ENCODE data around the gene MPST.
"Not testable (repeated sequence)": the region's sequence is repeated elsewhere in the genome, so short reads cannot be mapped to it uniquely, and the experiment has no call there.

MPST gene

GRCh38 chr22:37070744-37071143 lies 51.2 kb downstream of the MPST start:
- Histone ChIP-seq H3K4me1 (no peaks in the 10 kb centered on the region), H3K36me3 (no peaks in the 10 kb centered on the region), H3K4me3 (no peak overlapping the region), H3K27me3 (peaks cover 25% of the 10 kb centered on the region), H4K20me1 (0 out of 2 replicates have a peak, but pooled peaks cover 5% of the 10 kb centered on the region), H3K27ac (no peak overlapping the region), H3K9me3 (0 out of 2 replicates have a peak, but pooled peaks cover 9% of the 10 kb centered on the region), H3K9ac (no peak overlapping the region), H3K4me2 (no peak overlapping the region)
- TF ChIP-seq Cebpa-rat (IDR thresholded peaks at IDR 0.05), result no peak

- not testable (repeated sequence) for H3K27ac ChIP-seq, H3K9ac ChIP-seq, H3K4me2 ChIP-seq, H4K20me1 ChIP-seq, H3K9me3 ChIP-seq, H3K4me3 ChIP-seq, H3K4me1 ChIP-seq, H3K36me3 ChIP-seq
- peaks cover 25% of the 10 kb centered on the region for H3K27me3 ChIP-seq
These were observed 52.5 kb downstream of the MPST start for GRCh38 chr22:37071850-37072592.

- Histone ChIP-seq H3K9me3 (0 out of 2 replicates have a peak, but pooled peaks cover 9% of the 10 kb centered on the region), H3K36me3 (no peaks in the 10 kb centered on the region), H3K9ac (no peak overlapping the region), H3K4me3 (no peak overlapping the region), H3K27ac (no peak overlapping the region), H4K20me1 (0 out of 2 replicates have a peak, but pooled peaks cover 2% of the 10 kb centered on the region), H3K27me3 (peaks cover 25% of the 10 kb centered on the region), H3K4me2 (no peak overlapping the region), H3K4me1 (no peaks in the 10 kb centered on the region)
- TF ChIP-seq Cebpa-rat (IDR thresholded peaks at IDR 0.05), result no peak
These were observed 53.1 kb downstream of the MPST start for GRCh38 chr22:37072673-37073072.

- Histone ChIP-seq H3K4me2 (no peak overlapping the region), H4K20me1 (no peaks in the 10 kb centered on the region), H3K4me3 (no peak overlapping the region), H3K9me3 (0 out of 2 replicates have a peak, but pooled peaks cover 9% of the 10 kb centered on the region), H3K27ac (no peak overlapping the region), H3K9ac (no peak overlapping the region), H3K4me1 (peaks cover 18% of the 10 kb centered on the region), H3K36me3 (no peaks in the 10 kb centered on the region), H3K27me3 (peaks cover 8% of the 10 kb centered on the region; the same call in 1 of the 2 replicates)
- no peak for TF ChIP-seq Cebpa-rat (IDR thresholded peaks at IDR 0.05)
These were observed 55.0 kb downstream of the MPST start for GRCh38 chr22:37074537-37074936.

GRCh38 chr22:37075046-37075445 lies 55.5 kb downstream of the MPST start:
- no peaks in the 10 kb centered on the region for H3K36me3 ChIP-seq
- H3K9me3 ChIP-seq, result 0 out of 2 replicates have a peak, but pooled peaks cover 9% of the 10 kb centered on the region
- no peak for TF ChIP-seq Cebpa-rat (IDR thresholded peaks at IDR 0.05)
- H4K20me1 ChIP-seq, result no peaks in the 10 kb centered on the region
- no peak overlapping the region for H3K9ac ChIP-seq
- no peak overlapping the region for H3K4me2 ChIP-seq
- no peak overlapping the region for H3K27ac ChIP-seq
- H3K4me3 ChIP-seq, result no peak overlapping the region
- H3K27me3 ChIP-seq, result peaks cover 3% of the 10 kb centered on the region; the same call in 1 of the 2 replicates
- H3K4me1 ChIP-seq, result peaks cover 23% of the 10 kb centered on the region

- no peak overlapping the region for H3K9ac ChIP-seq
- no peaks in the 10 kb centered on the region for H4K20me1 ChIP-seq
- H3K4me1 ChIP-seq, result peaks cover 32% of the 10 kb centered on the region
- no peaks in the 10 kb centered on the region for H3K36me3 ChIP-seq
- no peak for TF ChIP-seq Cebpa-rat (IDR thresholded peaks at IDR 0.05)
- no peak overlapping the region for H3K4me2 ChIP-seq
- no peaks in the 10 kb centered on the region for H3K27me3 ChIP-seq
- H3K27ac ChIP-seq, result no peak overlapping the region
- 0 out of 2 replicates have a peak, but pooled peaks cover 9% of the 10 kb centered on the region for H3K9me3 ChIP-seq
- no peak overlapping the region for H3K4me3 ChIP-seq
These were observed 56.4 kb downstream of the MPST start for GRCh38 chr22:37075822-37076433.

GRCh38 chr22:37077802-37078448 lies 58.4 kb downstream of the MPST start:
- no peaks in the 10 kb centered on the region for H3K9me3 ChIP-seq
- no peaks in the 10 kb centered on the region for H3K36me3 ChIP-seq
- H3K4me3 ChIP-seq, result no peak overlapping the region
- no peaks in the 10 kb centered on the region for H4K20me1 ChIP-seq
- no peak for TF ChIP-seq Cebpa-rat (IDR thresholded peaks at IDR 0.05)
- H3K4me2 ChIP-seq, result peak overlapping the region; percentile 58
- H3K9ac ChIP-seq, result no peak overlapping the region
- 0 out of 2 replicates have a peak overlapping the region, but pooled peaks have one; percentile 7 for H3K27ac ChIP-seq
- peaks cover 48% of the 10 kb centered on the region for H3K4me1 ChIP-seq
- H3K27me3 ChIP-seq, result no peaks in the 10 kb centered on the region

GRCh38 chr22:37079158-37079557 lies 59.6 kb downstream of the MPST start:
- no peaks in the 10 kb centered on the region for H3K36me3 ChIP-seq
- no peak overlapping the region for H3K4me3 ChIP-seq
- no peaks in the 10 kb centered on the region for H3K9me3 ChIP-seq
- H3K4me1 ChIP-seq, result peaks cover 48% of the 10 kb centered on the region
- no peak overlapping the region for H3K27ac ChIP-seq
- H3K9ac ChIP-seq, result no peak overlapping the region
- no peaks in the 10 kb centered on the region for H3K27me3 ChIP-seq
- TF ChIP-seq Cebpa-rat (IDR thresholded peaks at IDR 0.05), result no peak
- H3K4me2 ChIP-seq, result peak overlapping the region; percentile 74
- H4K20me1 ChIP-seq, result no peaks in the 10 kb centered on the region

All from BLaER1 (cell line).